ENCODE measurements around the gene TMEM120B.

TMEM120B gene

DNA sequence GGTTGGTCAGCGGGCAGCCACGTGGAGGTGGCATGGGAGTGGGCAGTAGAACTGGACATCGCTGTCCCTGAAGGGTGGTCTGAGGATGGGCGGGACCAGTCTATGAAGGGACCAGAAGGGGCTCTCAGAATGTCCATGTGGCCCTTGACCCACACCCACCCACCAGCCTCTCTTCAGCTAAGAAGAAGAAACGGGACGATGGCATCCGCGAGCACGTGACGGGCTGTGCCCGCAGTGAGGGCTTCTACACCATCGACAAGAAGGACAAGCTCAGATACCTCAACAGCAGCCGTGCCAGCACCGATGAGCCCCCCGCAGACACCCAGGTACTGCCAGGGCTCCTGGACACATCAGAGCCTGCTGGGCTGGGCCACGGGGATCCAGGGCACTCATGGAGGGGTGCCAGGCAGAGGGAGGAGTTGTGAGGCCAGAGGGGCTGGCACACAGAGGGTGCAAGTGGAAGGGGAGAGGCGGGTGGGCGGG is 112.5 kb downstream of the TMEM120B start:
- DNase-seq (ENCODE audit: insufficient read length, low spot score) (no peak), FAIRE-seq (no peak)
- TF ChIP-seq, protein P1, sequence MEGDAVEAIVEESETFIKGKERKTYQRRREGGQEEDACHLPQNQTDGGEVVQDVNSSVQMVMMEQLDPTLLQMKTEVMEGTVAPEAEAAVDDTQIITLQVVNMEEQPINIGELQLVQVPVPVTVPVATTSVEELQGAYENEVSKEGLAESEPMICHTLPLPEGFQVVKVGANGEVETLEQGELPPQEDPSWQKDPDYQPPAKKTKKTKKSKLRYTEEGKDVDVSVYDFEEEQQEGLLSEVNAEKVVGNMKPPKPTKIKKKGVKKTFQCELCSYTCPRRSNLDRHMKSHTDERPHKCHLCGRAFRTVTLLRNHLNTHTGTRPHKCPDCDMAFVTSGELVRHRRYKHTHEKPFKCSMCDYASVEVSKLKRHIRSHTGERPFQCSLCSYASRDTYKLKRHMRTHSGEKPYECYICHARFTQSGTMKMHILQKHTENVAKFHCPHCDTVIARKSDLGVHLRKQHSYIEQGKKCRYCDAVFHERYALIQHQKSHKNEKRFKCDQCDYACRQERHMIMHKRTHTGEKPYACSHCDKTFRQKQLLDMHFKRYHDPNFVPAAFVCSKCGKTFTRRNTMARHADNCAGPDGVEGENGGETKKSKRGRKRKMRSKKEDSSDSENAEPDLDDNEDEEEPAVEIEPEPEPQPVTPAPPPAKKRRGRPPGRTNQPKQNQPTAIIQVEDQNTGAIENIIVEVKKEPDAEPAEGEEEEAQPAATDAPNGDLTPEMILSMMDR (IDR thresholded peaks at IDR 0.05; ENCODE audit: insufficient read depth, missing control alignments), result no peak

DNA sequence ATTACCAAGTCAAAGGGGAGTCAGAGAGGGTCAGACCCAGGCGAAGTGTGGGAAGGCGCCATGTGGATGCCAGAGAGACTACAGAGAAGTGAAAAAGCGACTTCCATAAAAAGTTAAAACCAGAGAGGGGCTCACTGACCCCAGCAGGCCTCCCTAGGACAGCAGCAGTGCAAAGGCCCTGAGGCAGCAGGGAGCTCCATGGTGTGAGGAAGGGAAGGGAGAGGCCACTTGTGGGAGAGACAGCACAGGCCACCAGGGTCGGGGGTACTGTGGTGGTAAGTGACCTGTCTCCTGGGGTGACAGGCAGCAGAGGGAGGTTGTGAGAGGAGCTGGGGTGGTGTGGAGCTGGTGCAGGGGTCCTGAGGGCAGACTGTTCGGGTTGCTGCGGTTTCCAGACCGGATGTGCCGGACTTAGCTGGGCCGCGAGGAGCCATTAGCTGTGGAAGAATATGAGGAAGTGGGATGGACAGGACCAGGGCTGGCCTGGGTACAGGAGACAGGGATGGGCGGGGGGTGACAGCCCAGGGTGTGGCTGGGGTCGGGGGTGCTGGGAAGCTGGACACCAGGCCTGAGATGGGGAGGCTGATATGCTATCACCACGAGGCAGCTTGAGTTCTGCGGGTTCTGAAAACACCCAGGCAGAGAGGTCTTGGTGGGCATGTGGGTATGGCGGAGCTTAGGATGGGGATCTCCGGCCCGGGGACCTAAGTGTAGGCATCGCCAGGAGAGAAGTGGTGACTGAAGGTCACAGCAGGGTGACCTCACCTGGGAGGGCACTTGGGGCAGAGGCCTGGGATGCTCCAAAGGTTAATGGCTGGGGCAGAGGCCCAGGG is 114.0 kb downstream of the TMEM120B start:
- no peak for DNase-seq (ENCODE audit: insufficient read length, low spot score)
- no peak for FAIRE-seq
- TF ChIP-seq, protein P1 (IDR thresholded peaks at IDR 0.05; ENCODE audit: insufficient read depth, missing control alignments), result no peak

DNA sequence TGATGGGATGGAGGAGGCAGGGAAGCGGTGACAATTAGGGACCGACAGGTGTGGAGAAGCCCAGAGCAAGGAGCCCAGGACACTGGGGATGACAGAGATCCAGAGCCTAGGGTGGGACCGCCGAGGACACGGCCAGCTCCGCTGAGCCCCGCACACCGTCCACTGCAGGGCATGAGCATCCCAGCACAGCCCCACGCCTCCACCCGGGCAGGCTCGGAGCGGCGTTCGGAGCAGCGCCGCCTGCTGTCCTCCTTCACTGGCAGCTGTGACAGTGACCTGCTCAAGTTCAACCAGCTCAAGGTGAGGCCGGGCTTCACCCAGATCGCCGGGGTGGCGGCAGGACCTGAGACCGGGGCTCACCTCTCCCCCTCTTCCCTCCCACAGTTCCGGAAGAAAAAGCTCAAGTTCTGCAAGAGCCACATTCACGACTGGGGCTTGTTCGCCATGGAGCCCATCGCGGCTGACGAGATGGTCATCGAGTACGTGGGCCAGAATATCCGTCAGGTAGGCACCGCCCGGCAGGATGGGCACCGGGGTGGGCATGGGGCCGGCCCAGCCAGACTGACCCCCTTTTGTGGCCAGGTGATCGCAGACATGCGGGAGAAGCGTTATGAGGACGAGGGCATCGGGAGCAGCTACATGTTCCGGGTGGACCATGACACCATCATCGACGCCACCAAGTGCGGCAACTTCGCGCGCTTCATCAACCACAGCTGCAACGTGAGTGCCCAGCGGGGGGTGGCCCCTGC is 115.0 kb downstream of the TMEM120B start:
- TF ChIP-seq, protein P1 (IDR thresholded peaks at IDR 0.05; ENCODE audit: insufficient read depth, missing control alignments), result no peak
- DNase-seq (ENCODE audit: insufficient read length, low spot score), result no peak

DNA sequence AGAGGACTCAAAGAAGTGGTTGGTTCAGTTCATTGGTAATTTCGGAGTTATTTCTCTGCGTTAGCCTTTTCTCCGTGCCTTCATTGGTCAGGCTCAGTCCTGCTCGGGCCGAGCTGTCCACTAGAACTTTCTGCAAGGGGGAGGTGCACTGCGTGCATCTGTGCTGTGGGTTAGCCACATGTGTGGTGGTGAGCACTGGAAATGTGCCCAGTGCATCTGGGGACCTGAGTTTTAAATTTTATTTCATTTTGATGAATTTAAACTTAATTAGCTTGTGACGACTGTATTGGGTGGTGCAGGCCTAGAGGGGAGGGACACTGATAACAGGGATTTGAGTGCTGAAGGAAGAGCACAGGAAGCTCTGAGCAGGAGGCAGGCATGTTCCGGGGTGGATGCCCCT is 115.8 kb downstream of the TMEM120B start:
- TF ChIP-seq, protein P1 (IDR thresholded peaks at IDR 0.05; ENCODE audit: insufficient read depth, missing control alignments), result no peak
- FAIRE-seq (no peak), DNase-seq (ENCODE audit: insufficient read length, low spot score) (no peak)

More for the DNA sequence above, 115.0 kb downstream of the TMEM120B start:
- FAIRE-seq, result no peak

DNA sequence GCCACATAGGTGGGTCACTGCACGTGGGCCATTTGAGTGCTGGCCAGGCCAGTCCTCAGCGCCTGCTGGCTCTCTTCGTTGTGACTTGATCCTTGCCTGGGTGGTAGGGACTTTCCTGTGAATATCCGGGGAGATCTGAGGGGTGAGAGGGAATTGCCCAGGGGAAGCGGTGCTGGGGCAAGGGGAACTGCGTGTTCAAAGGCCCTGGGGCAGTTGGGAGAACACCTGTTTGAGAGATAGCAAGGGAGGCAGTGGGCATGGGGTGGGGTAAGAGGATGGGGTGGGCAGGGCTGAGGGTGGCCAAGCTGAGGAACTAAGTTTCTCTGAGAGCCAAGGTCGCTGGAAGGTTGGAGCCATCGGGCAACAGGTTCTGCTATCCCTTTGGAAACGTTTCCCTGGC is 116.3 kb downstream of the TMEM120B start:
- no peak for DNase-seq (ENCODE audit: insufficient read length, low spot score)
- TF ChIP-seq, protein P1 (IDR thresholded peaks at IDR 0.05; ENCODE audit: insufficient read depth, missing control alignments), result no peak
- no peak for FAIRE-seq

DNA sequence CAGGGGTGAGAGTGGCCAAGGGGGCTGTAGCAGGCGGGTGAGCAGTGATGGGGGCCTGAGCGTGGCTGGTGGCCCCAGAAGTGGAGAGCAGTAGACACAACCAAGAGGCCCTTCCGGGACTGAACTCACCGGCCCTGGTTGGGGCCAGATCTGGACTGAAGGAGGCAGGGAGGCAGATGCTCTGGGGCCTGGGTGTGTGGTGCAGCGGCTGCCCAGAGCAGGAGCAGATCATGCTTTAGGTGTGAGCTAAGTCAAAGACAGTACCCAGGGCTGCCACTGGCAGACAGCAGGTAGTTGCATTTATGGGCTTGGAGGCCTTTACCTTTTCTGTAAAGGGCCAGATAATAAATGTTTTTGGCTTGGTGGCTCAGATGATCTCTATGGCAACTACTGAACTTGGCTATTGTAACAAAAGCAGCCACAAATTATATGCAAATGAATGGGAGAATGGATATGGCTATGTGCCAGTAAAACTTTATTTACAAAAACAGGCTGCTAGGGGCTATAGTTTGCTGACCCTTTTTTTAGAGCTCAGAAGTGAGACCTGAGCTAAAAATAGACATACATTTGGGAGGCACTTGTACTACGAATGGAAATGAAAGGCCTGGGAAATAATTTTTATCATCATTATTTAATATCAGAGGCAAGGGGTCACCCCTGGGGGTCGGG is 116.8 kb downstream of the TMEM120B start:
- TF ChIP-seq, protein P1 (IDR thresholded peaks at IDR 0.05; ENCODE audit: insufficient read depth, missing control alignments), result no peak

More for the DNA sequence above, 116.8 kb downstream of the TMEM120B start:
- FAIRE-seq (no peak), DNase-seq (ENCODE audit: insufficient read length, low spot score) (no peak)
